GM18505 (cell line): ENCODE data around the gene GPN2.
"Not testable (repeated sequence)": the region's sequence is repeated elsewhere in the genome, so short reads cannot be mapped to it uniquely, and the experiment has no call there.

Experiments used
- ATAC-seq: cut with Tn5 transposase; IDR thresholded peaks from one replicate; pipeline ENCODE4 v1.9.1; 2021; ENCODE audit not compliant: unreplicated experiment
- POLR2A ChIP-seq: IDR thresholded peaks from 4 replicates; pipeline ENCODE4 v1.6.1; 2011; ENCODE audit warnings: borderline replicate concordance; ENCODE audit not compliant: insufficient read depth, insufficient read length; ENCODE audit errors: extremely low read depth

Gene GPN2

GRCh38 chr1:26858160-26858559 lies 31.9 kb downstream of the GPN2 start:
- TF ChIP-seq POLR2A, result no peak
- ATAC-seq, result no peak

- ATAC-seq, result no peak
- no peak for TF ChIP-seq POLR2A
Observed at GRCh38 chr1:26857473-26858060, 32.5 kb downstream of the GPN2 start.

GRCh38 chr1:26856604-26857469 lies 33.2 kb downstream of the GPN2 start:
- ATAC-seq, result no peak
- TF ChIP-seq POLR2A, result no peak

- TF ChIP-seq POLR2A, result no peak
- no peak for ATAC-seq
Observed at GRCh38 chr1:26856181-26856580, 33.9 kb downstream of the GPN2 start.

- TF ChIP-seq POLR2A, result no peak
- no peak for ATAC-seq
Observed at GRCh38 chr1:26855636-26856035, 34.4 kb downstream of the GPN2 start.

- TF ChIP-seq POLR2A, result no peak
- no peak for ATAC-seq
Observed at GRCh38 chr1:26854906-26855305, 35.2 kb downstream of the GPN2 start.

GRCh38 chr1:26853600-26853999 lies 36.5 kb downstream of the GPN2 start:
- no peak for ATAC-seq

GRCh38 chr1:26853156-26853555 lies 36.9 kb downstream of the GPN2 start:
- peak; percentile 32 for TF ChIP-seq POLR2A
- no peak for ATAC-seq

More at GRCh38 chr1:26853600-26853999, 36.5 kb downstream of the GPN2 start:
- TF ChIP-seq POLR2A, result no peak

GRCh38 chr1:26852701-26853100 lies 37.4 kb downstream of the GPN2 start:
- ATAC-seq, result no peak
- no peak for TF ChIP-seq POLR2A

GRCh38 chr1:26851106-26851684 lies 38.9 kb downstream of the GPN2 start:
- TF ChIP-seq POLR2A, result no peak
- ATAC-seq, result no peak

GRCh38 chr1:26848941-26849774 lies 40.9 kb downstream of the GPN2 start:
- no peak for ATAC-seq
- TF ChIP-seq POLR2A, result no peak

- no peak for ATAC-seq
- no peak for TF ChIP-seq POLR2A
Observed at GRCh38 chr1:26848499-26848898, 41.6 kb downstream of the GPN2 start.

- not testable (repeated sequence) for ATAC-seq
Observed at GRCh38 chr1:26847826-26848225, 42.3 kb downstream of the GPN2 start.
